MM.1S (cell line): ENCODE results near the gene GLYAT.

ENCODE experiments used
- DNase-seq: peaks from one replicate; pipeline ENCODE4 v3.0.0-alpha.2; 2015
- H2AFZ ChIP-seq: fragments of 300-600 bp; sonication (generic); 2 replicates; pipeline ENCODE4 v1.6.0; 2016; ENCODE audit warnings: antibody characterized with exemption, low read length
- H3F3A ChIP-seq: fragments of 300-600 bp; sonication (generic); 2 replicates; pipeline ENCODE4 v1.6.1; 2016; ENCODE audit warnings: mild to moderate bottlenecking, antibody characterized with exemption, low read length, moderate library complexity, mixed read lengths; ENCODE audit not compliant: insufficient read depth
- H3K27ac ChIP-seq: fragments of 300-600 bp; sonication (generic); 2 replicates; pipeline ENCODE4 v1.5.1; 2016; ENCODE audit warnings: mild to moderate bottlenecking, low read length
- H3K27me3 ChIP-seq: fragments of 300-600 bp; sonication (generic); replicated peaks from 2 replicates; pipeline ENCODE4 v1.6.0; 2016; ENCODE audit warnings: low read length; ENCODE audit not compliant: insufficient read depth
- H3K36me3 ChIP-seq: fragments of 300-600 bp; sonication (generic); replicated peaks from 2 replicates; pipeline ENCODE4 v1.6.1; 2016; ENCODE audit warnings: mild to moderate bottlenecking, low read length, mixed read lengths; ENCODE audit not compliant: insufficient read depth
- H3K4me1 ChIP-seq: fragments of 300-600 bp; sonication (generic); 2 replicates; pipeline ENCODE4 v1.6.1; 2016; ENCODE audit warnings: low read length, mixed read lengths
- H3K4me2 ChIP-seq: fragments of 300-600 bp; sonication (generic); 2 replicates; pipeline ENCODE4 v1.6.0; 2016; ENCODE audit warnings: low read depth, low read length
- H3K4me3 ChIP-seq: fragments of 300-600 bp; sonication (generic); 2 replicates; pipeline ENCODE4 v1.5.1; 2016; ENCODE audit warnings: low read length, mixed read lengths
- H3K79me2 ChIP-seq: fragments of 300-600 bp; sonication (generic); 2 replicates; pipeline ENCODE4 v1.6.1; 2016; ENCODE audit warnings: mixed run types, low read length, mixed read lengths
- H3K9ac ChIP-seq: fragments of 300-600 bp; sonication (generic); 2 replicates; pipeline ENCODE4 v1.6.1; 2016; ENCODE audit warnings: low read length, mixed read lengths
- H3K9me2 ChIP-seq: fragments of 300-600 bp; sonication (generic); replicated peaks from 2 replicates; pipeline ENCODE4 v1.6.1; 2016; ENCODE audit warnings: mild to moderate bottlenecking, low read length, mixed read lengths; ENCODE audit not compliant: insufficient read depth
- H3K9me3 ChIP-seq: fragments of 300-600 bp; sonication (generic); replicated peaks from 2 replicates; pipeline ENCODE4 v1.6.1; 2016; ENCODE audit warnings: mild to moderate bottlenecking, low read length, mixed read lengths; ENCODE audit not compliant: insufficient read depth
- H4K20me1 ChIP-seq: fragments of 300-600 bp; sonication (generic); 2 replicates; pipeline ENCODE4 v1.6.1; 2016; ENCODE audit warnings: mild to moderate bottlenecking, low read length, moderate library complexity, mixed read lengths; ENCODE audit not compliant: insufficient read depth
- EZH2 ChIP-seq: fragments of 300-600 bp; sonication (generic); optimal IDR thresholded peaks from 2 replicates; pipeline ENCODE3; 2017; ENCODE audit warnings: low read depth, mild to moderate bottlenecking, antibody characterized with exemption, low read length, mixed read lengths
- EZH2phosphoT487 ChIP-seq: fragments of 300-600 bp; sonication (generic); IDR thresholded peaks from 2 replicates; pipeline ENCODE4 v1.6.1; 2018; ENCODE audit warnings: antibody characterized with exemption, low read length
- TF ChIP-seq, protein P1 (sequence below): fragments of 300-600 bp; sonication (generic); IDR thresholded peaks from 2 replicates; pipeline ENCODE4 v1.5.1; 2016; ENCODE audit warnings: antibody characterized with exemption, low read length, mixed read lengths

The GLYAT gene

GRCh38 chr11:58775066-58775708, 43.4 kb upstream of the GLYAT start:
- no peaks in the 10 kb centered on the region for H3F3A ChIP-seq
- H3K4me1 ChIP-seq = no peaks in the 10 kb centered on the region
- H2AFZ ChIP-seq = no peak overlapping the region
- H3K79me2 ChIP-seq = no peaks in the 10 kb centered on the region
- DNase-seq = no peak
- no peak overlapping the region for H3K4me3 ChIP-seq
- H3K9ac ChIP-seq = no peak overlapping the region
- H4K20me1 ChIP-seq = no peaks in the 10 kb centered on the region
- no peak for TF ChIP-seq EZH2
- TF ChIP-seq, protein P1, sequence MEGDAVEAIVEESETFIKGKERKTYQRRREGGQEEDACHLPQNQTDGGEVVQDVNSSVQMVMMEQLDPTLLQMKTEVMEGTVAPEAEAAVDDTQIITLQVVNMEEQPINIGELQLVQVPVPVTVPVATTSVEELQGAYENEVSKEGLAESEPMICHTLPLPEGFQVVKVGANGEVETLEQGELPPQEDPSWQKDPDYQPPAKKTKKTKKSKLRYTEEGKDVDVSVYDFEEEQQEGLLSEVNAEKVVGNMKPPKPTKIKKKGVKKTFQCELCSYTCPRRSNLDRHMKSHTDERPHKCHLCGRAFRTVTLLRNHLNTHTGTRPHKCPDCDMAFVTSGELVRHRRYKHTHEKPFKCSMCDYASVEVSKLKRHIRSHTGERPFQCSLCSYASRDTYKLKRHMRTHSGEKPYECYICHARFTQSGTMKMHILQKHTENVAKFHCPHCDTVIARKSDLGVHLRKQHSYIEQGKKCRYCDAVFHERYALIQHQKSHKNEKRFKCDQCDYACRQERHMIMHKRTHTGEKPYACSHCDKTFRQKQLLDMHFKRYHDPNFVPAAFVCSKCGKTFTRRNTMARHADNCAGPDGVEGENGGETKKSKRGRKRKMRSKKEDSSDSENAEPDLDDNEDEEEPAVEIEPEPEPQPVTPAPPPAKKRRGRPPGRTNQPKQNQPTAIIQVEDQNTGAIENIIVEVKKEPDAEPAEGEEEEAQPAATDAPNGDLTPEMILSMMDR = no peak
- no peak for TF ChIP-seq EZH2phosphoT487
- H3K36me3 ChIP-seq = no peaks in the 10 kb centered on the region
- no peaks in the 10 kb centered on the region for H3K9me3 ChIP-seq
- no peak overlapping the region for H3K27ac ChIP-seq
- H3K27me3 ChIP-seq = no peaks in the 10 kb centered on the region
- no peaks in the 10 kb centered on the region for H3K9me2 ChIP-seq
- no peak overlapping the region for H3K4me2 ChIP-seq

DNA sequence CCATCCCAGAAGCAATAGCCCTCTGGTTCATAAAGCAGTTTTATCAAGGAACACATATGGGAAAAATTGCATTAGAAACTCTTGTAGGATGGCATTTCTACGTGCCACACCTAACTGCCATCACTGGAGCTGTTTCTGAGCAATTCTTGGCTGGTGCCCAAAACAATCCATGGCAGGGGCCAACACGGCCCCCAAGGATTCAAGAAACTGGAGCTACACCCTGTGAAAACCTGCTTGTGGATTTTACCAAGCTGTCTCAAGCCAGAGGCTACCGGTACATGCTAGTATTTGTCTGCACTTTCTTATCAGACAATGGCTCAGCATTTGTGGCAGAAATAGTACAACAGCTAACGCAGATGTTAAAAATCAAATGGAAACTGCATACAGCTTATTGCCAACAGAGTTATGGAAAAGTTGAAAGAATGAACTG, 42.4 kb upstream of the GLYAT start:
- DNase-seq = no peak
- TF ChIP-seq EZH2 (no peak), EZH2phosphoT487 (no peak)
- TF ChIP-seq, protein P1 = no peak
- no peaks in the 10 kb centered on the region for H3K27me3 ChIP-seq
- H3K79me2 ChIP-seq = no peaks in the 10 kb centered on the region
- H3K9ac ChIP-seq = no peak overlapping the region
- H3K4me2 ChIP-seq = no peak overlapping the region
- H3K36me3 ChIP-seq = no peaks in the 10 kb centered on the region
- no peak overlapping the region for H3K4me3 ChIP-seq
- H2AFZ ChIP-seq = no peak overlapping the region
- no peaks in the 10 kb centered on the region for H4K20me1 ChIP-seq
- no peaks in the 10 kb centered on the region for H3K9me2 ChIP-seq
- H3K27ac ChIP-seq = no peak overlapping the region
- no peaks in the 10 kb centered on the region for H3K4me1 ChIP-seq
- no peaks in the 10 kb centered on the region for H3F3A ChIP-seq
- no peaks in the 10 kb centered on the region for H3K9me3 ChIP-seq

GRCh38 chr11:58773337-58773736, 41.6 kb upstream of the GLYAT start:
- H2AFZ ChIP-seq = no peak overlapping the region
- TF ChIP-seq, protein P1 = no peak
- TF ChIP-seq EZH2phosphoT487 (no peak), EZH2 (no peak)
- H3K27me3 ChIP-seq = no peaks in the 10 kb centered on the region
- no peaks in the 10 kb centered on the region for H3K9me2 ChIP-seq
- H4K20me1 ChIP-seq = no peaks in the 10 kb centered on the region
- no peak overlapping the region for H3K4me3 ChIP-seq
- no peaks in the 10 kb centered on the region for H3K79me2 ChIP-seq
- no peaks in the 10 kb centered on the region for H3K9me3 ChIP-seq
- no peak overlapping the region for H3K27ac ChIP-seq
- H3K4me2 ChIP-seq = no peak overlapping the region
- DNase-seq = no peak
- no peaks in the 10 kb centered on the region for H3K36me3 ChIP-seq
- no peaks in the 10 kb centered on the region for H3K4me1 ChIP-seq
- H3F3A ChIP-seq = no peaks in the 10 kb centered on the region
- H3K9ac ChIP-seq = no peak overlapping the region
